ENCODE results near the gene PPEF1. TPM values are rescaled to one million over a fixed set of nuclear protein-coding genes. Genes with fewer than 3 reads are reported as not detected.

Gene PPEF1
- 1 to 10 TPM in 1 of 6 donors, under 1 TPM in 3, not detected in 2; 0.20 to 6.7 (median 0.36) TPM for total RNA-seq

- Histone ChIP-seq H3K4me3 (no peak within 1 kb of the TSS), H3K4me1 (peaks cover 0 to 2% (median 0%) of the 10 kb centered on the region in 4 donors), H3K27ac (no peak within 1 kb of the TSS), H3K27me3 (no peaks in the 10 kb centered on the region), H3K9me3 (no peaks in the 10 kb centered on the region), H3K36me3 (no peaks in the 10 kb centered on the region)
- WGBS, 2 donors, result 55 to 59% methylated on average over 8 of the region's 8 CpGs
- no peak for TF ChIP-seq CTCF (IDR thresholded peaks at IDR 0.05)
- TF ChIP-seq POLR2AphosphoS5 (IDR thresholded peaks at IDR 0.05), result no peak
- TF ChIP-seq POLR2A (IDR thresholded peaks at IDR 0.05), result no peak
- ATAC-seq (ENCODE audit: low FRiP score in 2 of 2) (no peak), DNase-seq (no peak)
These were observed at the start of gene PPEF1 for GRCh38 chrX:18707426-18708049. PPEF1 (plus strand) TSS chrX:18707645; CDS start chrX:18707781, 136 bp downstream.

GRCh38 chrX:18661273-18661672, 46.2 kb upstream of the PPEF1 start:
- H3K4me3 ChIP-seq, result no peak overlapping the region
- 95 to 100% methylated on average over 4 to 12 of the region's 12 CpGs for WGBS, 2 donors
- DNase-seq (no peak), ATAC-seq (ENCODE audit: low FRiP score in 2 of 2) (no peak)
- H3K27ac ChIP-seq, result no peak overlapping the region
- H3K27me3 ChIP-seq, result no peaks in the 10 kb centered on the region
- H3K9me3 ChIP-seq, result no peaks in the 10 kb centered on the region
- H3K4me1 ChIP-seq, result no peaks in the 10 kb centered on the region
- no peaks in the 10 kb centered on the region for H3K36me3 ChIP-seq
- no peak for TF ChIP-seq POLR2A (IDR thresholded peaks at IDR 0.05)
- TF ChIP-seq CTCF (IDR thresholded peaks at IDR 0.05), result no peak
- TF ChIP-seq EP300 (IDR thresholded peaks at IDR 0.05), result no peak
- TF ChIP-seq POLR2AphosphoS5 (IDR thresholded peaks at IDR 0.05), result no peak

GRCh38 chrX:18664947-18665346, 42.5 kb upstream of the PPEF1 start:
- Histone ChIP-seq H3K4me1 (no peaks in the 10 kb centered on the region), H3K27me3 (no peaks in the 10 kb centered on the region), H3K4me3 (no peak overlapping the region), H3K9me3 (no peaks in the 10 kb centered on the region), H3K27ac (no peak overlapping the region), H3K36me3 (no peaks in the 10 kb centered on the region)
- no peak for DNase-seq
- ATAC-seq (ENCODE audit: low FRiP score in 2 of 2), result no peak
- WGBS, 2 donors, result 81 to 86% methylated on average over 8 of the region's 8 CpGs
- TF ChIP-seq POLR2A (IDR thresholded peaks at IDR 0.05) (no peak), CTCF (IDR thresholded peaks at IDR 0.05) (no peak), EP300 (IDR thresholded peaks at IDR 0.05) (no peak), POLR2AphosphoS5 (IDR thresholded peaks at IDR 0.05) (no peak)

- DNase-seq, result peak in 1 of 2 donors; percentile 38
- H3K27me3 ChIP-seq, result no peaks in the 10 kb centered on the region
- no peaks in the 10 kb centered on the region for H3K36me3 ChIP-seq
- H3K27ac ChIP-seq, result no peak overlapping the region
- no peak overlapping the region for H3K4me3 ChIP-seq
- H3K4me1 ChIP-seq, result no peaks in the 10 kb centered on the region
- WGBS, 2 donors, result 73 to 77% methylated on average over 10 to 15 of the region's 15 CpGs
- no peak for TF ChIP-seq EP300 (IDR thresholded peaks at IDR 0.05)
- no peak for TF ChIP-seq POLR2A (IDR thresholded peaks at IDR 0.05)
- no peak for TF ChIP-seq POLR2AphosphoS5 (IDR thresholded peaks at IDR 0.05)
- TF ChIP-seq CTCF (IDR thresholded peaks at IDR 0.05), result no peak
- ATAC-seq (ENCODE audit: low FRiP score in 2 of 2), result no peak
- H3K9me3 ChIP-seq, result no peaks in the 10 kb centered on the region
These were observed 40.8 kb upstream of the PPEF1 start for GRCh38 chrX:18666614-18667013.
